GM18519 (cell line): ENCODE results near the gene RAB20.

Experiments
- ATAC-seq: cut with Tn5 transposase; IDR thresholded peaks from one replicate; pipeline ENCODE4 v1.9.1; 2021; ENCODE audit warnings: mild to moderate bottlenecking, moderate library complexity; ENCODE audit not compliant: unreplicated experiment, low FRiP score

RAB20 gene

DNA sequence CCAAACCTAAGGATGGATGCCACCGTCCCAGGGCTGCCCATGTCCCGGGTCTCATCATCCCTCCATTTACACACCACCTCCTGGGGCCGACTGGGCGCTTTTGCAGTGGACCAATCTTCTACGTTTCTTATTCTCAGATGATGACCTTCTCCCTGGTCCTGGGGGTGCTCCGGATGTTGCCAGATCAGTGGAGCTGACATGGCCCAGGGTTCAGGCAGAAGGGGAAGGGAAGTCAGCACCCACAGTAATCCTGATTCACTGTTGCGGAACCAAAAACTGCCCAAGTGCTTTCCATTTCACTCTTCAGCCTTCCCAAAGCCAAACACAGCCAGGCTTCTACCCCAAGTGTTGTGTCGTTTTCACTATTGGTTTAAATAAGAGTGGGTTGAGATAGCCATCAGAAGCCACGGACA is 29.8 kb downstream of the RAB20 start:
- ATAC-seq = no peak

DNA sequence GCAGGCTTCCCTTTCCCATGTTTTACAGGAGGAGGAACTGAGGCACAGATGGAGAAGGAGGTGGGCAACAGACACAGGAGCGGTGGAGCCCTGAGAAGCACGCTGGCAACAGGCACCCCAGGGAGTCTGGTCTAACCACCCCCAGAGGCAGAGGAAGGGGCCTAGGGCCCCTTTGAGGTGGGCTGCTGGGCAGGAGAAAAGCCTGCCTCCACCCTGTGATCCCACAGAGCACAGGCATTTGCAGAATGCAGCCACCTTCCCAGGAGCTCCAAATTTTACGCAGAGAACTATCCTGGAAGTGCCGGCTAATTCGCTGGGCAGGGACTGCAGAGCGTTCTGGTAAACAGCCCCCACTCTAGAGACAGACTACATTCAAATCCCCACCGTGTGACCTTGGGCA is 30.4 kb downstream of the RAB20 start:
- ATAC-seq = no peak

DNA sequence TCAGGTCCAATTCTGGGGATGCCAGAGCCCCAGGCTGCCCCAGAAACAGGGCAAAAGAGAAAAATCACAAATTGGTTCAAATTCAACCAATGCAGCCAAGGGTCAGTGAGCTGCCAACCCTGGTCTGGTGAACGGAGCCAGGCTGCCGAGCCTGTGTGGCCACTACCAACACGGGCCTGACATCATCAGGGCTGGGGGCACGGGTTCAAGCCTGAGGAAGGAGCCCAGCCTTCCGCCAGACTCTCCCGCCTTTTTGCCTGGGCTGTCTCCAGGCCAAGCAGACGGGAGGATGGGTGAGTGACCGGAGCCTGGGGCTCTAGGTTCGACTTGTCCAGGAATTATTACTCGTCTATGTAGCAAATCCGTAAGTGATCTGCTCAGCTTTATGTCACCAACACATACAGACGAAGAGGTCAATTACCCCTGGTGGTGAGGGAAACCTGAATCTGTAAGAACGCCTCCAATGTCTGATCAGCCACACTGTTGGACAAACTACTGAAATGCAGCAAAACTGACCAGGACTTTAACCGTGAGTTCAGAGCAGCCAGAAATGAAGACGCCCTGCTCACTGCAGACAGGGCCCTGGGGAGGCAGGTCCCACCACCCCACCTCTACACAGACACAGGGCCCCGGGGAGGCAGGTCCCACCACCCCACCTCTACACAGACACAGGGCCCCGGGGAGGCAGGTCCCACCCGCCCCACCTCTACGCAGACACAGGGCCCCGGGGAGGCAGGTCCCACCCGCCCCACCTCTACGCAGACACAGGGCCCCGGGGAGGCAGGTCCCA is 31.8 kb downstream of the RAB20 start:
- ATAC-seq = no peak

DNA sequence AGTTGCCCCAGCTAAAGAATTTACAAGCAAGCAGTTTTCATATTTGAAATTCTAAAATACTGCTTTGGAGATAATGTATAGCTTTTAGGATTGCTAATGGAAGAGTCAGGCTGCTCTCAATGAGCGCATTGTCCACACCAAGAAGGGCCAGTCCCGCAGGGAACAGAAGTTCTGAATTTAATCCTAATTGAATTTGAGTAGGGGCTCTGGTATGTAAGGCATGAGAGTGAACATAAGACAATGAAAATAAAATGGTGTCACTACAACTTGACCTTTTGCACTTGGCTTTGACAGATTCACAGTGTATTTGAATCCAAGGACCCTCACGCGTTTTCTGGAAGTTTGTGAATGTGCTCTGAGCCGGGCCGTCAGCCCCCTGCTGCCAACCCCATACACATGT is 32.6 kb downstream of the RAB20 start:
- no peak for ATAC-seq

DNA sequence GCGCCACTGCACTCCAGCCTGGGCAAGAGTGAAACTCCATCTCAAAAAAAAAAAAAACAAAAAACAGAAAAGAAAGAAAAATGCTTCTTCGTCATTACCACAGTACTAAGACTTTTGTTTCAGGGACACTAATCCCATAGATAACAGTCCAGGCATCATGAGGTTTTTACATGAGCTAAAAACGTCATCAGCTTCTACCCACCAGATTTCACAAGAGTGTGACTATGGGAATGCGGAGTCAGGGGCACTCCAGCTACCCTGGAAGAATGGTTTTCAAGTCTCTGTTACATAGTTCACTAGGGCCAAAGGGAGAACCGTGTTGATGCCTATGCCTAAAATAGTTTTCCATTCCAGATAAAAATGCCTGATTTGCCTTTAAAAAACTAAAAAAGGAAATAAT is 33.2 kb downstream of the RAB20 start:
- no peak for ATAC-seq

DNA sequence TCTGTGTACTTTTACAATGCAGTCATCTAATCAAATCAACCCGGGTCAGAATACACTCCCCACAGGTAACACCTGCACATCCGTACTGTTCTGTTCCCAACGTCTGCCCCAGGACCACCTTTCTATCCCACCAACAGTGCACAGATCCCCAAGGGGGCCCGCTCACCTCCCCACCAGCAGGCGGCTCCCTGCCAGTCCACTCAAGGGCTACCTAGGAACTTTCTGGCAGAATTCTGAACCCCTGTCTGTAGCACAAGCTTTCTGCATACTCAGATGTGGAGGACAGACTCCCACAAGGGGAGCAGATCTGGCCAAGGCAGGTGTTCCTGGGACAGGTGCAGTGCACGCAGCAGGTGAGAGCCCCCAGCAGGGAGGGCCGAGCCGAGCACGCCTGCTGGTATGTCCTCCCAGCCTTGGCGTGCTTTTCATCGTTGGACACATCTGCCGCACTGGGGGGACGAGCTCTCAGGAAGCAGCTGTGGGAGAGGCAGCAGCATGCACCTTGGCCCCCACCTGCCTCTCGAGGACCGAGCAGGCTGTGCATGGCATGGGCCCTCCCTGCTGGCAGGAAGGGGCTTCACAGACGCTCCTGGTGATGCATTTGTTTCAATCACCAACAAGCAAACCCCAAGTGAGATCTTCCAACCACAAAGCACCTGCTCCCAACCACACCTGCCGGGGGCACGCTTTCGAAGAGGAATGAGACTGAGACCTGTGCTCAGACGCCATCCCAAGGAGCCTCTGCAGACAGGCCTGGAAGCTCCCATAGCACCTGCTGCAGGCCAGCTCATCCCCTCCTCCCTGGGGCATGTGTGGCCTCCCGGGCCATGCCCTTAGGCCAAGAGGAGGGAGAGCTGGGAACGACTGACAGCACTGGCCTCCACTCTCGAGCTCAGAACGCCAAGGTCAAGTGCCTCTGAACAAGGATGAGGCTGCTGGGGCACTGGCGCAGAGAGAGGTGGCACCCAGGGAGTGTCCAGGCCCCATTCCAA is 35.9 kb downstream of the RAB20 start:
- no peak for ATAC-seq

DNA sequence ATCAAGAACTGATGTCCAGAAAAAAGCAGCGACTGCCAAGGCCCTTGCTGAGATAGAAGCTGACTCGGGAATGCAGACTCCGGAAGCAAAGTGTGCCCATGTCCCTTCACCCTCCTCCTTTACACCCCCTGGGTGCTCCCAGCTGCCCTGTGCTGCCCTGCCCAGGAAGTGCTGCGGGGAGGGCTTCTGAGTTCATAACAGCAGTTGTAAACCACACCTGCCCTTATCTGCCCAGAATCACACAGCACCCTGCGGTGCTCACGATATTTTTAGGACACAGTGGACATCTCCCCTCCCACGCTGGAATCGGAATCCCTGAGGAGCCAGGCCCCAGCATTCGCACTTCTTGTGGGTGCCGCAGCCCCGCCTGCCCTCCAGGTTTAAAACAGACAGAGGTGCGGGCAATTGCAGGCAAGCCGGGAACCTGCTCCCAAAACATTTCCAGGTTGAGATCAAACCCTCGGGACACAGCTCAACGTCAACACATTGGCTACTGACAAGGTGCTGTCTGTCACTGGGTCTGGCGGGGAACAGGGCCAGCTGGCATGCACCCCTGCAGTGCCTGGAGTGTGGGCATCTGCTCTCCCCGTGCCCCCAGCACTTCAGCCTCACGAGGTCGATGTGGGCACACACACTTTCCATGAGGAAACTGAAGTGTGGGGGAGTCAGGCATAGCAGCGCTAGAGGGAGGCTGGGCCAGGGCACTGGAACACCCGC is 36.8 kb downstream of the RAB20 start:
- no peak for ATAC-seq

DNA sequence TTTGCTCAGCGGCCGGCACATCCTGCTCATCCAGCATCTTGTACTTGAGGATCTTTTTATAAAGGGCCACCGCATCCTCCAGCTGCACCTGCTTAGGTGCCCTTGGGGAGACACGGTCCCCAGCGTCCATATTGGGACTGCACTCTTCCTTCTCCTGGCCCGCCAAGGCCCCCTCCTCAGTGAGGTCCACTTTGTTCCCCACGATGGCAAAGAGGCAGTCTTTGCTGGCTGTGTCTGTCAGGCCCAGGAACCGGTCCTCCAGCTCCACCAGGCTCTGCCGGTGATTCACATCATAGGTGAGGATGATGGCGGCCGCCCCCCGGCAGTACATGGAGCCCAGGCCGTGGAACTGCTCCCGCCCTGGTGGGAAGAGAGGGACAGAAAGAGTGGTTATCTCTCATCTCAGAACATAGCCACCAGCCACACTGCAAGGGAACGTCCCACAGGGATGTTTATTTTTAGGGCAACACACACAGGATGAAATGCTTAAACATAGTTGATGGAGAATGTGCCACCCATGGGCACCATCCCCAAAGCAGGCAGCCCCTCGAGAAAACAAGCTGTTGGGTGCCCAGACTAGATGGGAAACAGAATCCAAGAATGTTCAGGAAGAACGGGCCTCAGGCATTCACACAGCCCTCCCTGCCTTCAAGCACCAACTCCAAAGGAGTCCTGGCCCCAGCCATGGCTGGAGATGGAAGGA is 37.5 kb downstream of the RAB20 start:
- ATAC-seq = no peak

DNA sequence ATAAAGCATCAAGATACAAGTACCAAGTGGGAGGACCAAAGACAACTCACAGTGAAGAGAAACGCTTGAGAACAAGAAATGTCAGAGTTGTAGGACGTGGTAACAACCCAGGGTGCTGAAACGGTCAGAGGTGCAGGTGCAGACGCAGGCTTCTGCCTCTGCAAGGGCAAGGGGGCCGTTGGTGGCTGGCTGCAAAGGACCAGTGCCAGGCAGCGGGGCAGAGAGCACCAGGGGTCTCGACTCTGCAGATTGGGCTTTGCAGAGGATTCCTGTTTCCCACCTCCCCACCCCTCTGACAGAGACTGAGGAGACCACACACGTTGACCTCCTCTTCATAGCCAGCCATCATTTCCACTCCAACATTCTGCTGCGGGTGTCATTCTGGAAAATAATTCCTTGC is 38.3 kb downstream of the RAB20 start:
- ATAC-seq = no peak

DNA sequence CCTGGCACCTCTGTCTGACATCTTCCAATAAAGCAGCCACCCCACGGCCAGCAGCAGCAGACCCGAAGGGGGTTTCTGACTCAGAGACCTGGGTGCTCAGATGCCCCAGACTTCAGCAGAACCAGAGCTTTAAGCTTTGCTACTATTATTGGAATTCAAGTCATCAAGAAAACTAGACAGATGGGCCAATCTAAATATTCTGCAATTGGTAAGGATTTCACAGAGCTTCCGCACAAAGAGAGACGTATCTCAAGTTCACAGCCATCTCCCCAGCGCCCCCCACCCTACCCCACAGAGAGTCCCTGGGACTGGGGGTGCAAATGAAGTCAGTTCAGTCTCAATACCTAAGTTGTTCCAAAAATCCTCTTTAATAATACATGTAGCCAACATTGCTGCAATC is 38.8 kb downstream of the RAB20 start:
- ATAC-seq = no peak

DNA sequence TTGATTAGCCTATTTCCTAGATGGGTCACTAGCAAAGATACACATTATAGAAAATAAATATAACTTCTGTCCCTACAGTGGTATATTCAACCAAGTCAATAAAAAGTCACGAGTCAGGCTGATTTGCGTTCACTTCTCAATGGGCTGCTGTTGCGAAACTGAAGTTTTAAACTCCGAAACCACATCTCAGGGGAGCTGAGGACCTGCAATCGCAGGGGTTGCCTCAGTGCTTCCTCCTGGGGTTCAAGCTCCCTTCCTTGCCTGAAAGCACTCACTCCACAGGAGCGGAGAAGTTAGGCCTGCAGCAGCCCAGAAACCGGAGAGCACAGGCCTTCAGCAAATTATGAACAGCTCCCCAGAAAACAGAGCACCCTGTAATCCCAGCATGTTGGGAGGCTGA is 39.6 kb downstream of the RAB20 start:
- ATAC-seq = peak; percentile 53

DNA sequence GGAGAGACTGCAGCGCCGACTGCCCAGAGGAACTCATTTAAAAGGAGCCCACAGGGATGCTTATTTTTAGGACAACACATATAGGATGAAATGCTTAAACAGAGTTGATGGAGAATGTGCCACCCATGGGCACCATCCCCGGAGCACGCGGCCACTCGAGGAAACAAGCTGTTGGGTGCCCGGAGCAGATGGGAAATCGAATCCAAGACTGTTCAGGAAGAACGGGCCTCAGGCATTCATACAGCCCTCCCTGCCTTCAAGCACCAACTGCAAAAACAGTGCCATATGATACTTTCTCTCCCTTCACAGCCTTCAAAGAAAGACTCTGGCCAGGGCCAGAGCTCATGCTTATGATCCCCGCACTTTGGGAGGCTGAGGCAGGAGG is 40.2 kb downstream of the RAB20 start:
- ATAC-seq = no peak

DNA sequence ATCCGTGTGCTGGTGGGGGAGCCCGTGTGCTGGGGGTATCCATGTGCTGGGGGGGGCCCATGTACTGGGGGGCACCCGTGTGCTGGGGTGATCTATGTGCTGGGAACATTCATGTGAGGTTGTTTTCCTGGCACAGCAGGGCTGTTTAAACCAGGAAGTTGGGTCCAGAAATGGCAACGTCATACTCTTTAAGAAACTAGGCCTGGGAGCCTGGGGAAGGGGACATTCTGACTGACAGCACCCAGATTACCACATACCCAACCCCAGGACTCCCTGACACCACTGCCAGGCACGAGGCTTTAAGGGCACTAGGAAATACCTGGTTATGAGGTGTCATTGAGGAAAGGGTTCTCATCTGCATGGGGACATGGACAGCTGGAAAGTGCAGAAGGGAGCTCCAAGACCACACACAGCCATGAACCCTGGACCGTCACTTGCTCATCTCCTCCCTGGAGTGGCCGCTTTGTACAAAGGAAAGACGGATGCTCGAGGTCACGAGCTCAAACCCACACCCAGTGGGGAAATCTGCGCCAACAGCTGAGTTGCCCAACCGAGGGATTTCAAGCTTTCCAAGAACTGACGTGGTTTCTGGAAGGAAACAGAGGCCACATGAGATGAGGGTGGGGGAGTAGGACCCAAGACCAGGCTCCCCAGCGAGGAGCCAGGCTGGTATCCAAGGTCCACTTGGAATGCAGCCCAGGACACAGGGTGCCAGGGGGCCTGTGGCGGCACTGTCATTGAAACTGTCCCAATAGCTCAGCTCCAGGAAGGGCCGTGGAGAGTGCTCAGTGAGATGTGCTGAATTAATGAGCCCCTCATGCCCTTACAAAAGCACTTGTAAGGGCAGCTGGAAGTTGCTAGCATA is 40.9 kb downstream of the RAB20 start:
- ATAC-seq = no peak

DNA sequence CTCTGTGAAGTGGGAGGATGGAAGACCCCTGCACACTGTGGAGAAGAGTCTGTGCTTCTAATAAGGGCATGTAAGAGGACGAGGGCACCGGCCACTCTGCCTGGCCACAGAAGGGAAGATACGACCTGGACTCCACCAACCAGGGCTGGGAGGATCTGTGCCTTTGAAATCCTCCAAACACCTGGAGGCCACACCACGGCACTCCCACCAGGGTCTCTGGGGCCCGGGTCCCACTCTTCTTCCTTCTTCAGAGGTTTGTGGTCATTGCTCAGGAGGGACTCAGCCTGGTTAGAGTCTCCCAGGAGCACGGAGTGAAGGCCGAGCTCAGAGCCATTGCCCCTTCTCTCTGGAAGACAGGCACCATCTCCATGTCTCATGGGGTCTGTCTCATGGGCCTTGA is 42.0 kb downstream of the RAB20 start:
- no peak for ATAC-seq

DNA sequence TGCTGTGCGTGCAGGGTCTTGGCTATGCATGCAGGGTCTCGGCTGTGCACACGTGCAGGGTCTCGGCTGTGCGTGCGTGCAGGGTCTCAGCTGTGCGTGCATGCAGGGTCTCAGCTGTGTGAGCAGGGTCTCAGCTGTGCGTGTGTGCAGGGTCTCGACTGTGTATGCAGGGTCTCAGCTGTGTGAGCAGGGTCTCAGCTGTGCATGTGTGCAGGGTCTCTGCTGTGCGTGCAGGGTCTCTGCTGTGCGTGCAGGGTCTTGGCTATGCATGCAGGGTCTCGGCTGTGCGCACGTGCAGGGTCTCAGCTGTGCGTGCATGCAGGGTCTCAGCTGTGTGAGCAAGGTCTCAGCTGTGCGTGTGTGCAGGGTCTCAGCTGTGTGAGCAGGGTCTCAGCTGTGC is 42.5 kb downstream of the RAB20 start:
- ATAC-seq = no peak

DNA sequence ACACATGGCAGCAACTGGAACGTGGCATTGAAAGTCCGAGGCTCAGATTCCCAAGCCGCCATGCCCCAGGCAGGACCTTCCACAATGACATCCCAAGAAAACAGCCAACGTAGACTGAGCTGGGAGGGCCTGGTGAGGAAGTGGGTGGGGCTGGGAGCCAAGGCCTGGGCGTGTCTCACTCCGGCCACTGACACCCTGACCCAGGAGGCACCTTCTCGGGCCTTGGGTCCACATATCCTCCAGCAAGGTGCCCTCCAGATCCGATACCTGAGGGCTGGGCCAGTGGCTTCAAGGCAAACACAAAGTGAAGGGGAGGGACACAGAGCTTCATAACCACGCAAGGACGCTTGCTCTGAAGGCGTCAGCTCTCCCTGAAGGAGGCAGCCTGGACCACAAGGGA is 43.0 kb downstream of the RAB20 start:
- ATAC-seq = no peak

DNA sequence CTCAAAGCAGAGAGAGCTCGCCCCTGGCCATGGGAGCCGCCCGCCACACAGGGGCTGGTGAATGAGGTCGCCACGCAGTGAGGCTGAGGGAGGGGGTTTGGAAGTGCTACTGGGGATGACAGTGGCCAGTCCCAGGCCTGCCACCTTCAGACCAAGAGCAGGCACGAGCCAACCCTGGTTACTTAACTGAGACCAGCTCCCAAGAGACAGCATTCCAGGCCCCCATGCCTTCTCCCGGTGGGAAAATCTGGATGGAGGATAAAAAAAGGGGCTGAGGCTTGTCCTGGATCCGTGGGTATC is 43.3 kb downstream of the RAB20 start:
- ATAC-seq = no peak

DNA sequence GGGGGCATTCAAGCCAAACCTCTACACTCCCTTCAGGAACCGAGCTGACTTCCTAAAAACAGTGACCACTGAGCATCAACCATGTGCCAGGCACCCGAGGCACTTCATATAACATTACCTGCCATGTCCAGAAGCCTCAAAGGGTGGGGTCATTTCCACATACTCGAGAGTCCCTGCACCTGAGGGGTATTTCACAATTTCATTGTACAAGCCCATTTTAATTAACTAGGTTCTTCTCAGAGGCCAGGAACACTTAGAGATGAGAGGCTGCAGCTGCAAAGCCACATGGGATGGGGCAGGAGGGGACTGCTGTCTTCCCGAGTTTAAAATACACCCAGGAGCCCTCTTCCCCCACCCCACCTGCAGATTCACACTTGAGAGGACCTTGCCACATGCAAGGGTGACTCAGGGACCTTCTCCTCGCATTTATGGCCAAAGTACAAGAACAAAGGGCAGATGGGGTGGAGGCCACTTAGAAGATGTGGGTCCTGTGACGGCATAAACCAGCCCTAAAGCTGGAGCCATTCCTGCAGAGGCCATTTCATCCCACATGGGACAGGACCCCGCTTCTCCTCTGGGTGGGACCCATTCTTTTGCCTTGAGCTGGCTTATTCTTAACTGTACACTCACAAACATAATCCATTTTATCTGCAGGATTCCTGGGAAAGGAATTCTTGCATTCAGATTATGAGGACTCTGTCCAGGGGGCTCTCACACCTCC is 43.9 kb downstream of the RAB20 start:
- ATAC-seq = no peak

DNA sequence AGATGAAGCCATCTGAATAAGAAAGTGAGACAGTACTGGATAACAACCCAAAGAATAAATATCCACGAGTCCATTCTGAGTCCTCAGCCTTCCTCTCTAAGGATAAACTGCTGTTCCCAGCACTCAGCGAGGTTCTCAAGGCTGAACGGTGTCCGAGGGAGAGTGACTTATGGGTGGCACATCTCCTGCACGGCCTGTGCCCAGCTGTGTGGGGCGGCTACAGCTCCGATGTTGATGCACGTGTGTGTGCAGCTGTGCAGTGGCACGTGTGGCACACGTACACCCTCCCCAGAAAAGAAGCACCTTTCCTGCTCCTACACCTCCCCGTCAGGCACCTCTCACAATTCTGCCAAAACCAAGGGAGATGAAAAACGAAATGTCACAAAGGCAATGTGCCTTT is 45.0 kb downstream of the RAB20 start:
- ATAC-seq = no peak
